HG03066 (cell line): ENCODE data around the gene EBF3.
A peak's percentile ranks its signal among the peaks of the same experiment; 100 is the strongest.

Source experiments
- ATAC-seq: cut with Tn5 transposase; IDR thresholded peaks from one replicate; pipeline ENCODE4 v1.9.1; 2021; ENCODE audit warnings: low read depth; ENCODE audit not compliant: unreplicated experiment

The EBF3 gene

DNA sequence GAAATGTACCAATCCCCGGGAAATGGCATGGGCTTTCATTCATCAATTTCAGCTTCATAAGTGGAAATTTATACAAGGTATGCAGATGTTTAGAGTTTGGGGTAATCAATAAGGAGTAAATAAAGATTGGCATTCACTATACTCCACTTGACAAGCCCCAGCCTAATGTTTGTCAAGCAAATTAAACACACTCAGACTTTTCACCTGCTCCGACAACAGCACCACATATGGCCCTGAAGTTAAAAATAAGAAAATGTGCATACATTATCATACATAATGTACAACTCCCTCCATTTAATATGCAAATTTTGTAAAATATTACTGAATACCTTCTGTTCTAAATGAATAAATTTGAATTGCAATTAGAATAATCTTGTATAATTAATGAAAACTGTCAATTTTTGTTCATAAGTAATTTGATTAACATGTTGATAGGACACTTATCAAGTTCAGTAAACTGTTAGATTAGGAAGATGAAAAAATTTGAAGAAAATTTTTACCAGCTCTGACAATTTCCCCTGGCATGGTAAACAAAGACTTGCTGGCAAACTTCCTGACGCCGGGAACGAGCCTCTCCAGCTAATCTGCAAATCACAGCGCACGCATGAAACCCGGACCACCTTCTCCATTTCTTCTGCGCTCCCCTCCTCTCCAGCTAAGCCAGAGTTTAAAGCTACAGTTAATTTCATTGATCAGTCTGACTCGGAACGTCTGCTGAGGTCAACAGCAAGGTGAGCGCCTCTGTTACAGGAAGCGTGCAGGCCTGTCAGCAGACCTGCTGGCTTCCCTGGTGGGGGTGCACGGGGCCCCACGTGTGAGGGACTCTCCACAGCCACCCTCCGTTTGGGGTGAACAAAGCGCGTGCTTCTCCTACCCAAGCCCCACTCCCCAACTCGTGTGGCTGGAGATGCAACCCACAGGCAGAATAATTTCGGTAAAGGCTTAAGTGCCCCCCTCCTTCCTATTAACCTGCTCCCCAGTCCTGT, 70.7 kb downstream of the EBF3 start:
- no peak for ATAC-seq

DNA sequence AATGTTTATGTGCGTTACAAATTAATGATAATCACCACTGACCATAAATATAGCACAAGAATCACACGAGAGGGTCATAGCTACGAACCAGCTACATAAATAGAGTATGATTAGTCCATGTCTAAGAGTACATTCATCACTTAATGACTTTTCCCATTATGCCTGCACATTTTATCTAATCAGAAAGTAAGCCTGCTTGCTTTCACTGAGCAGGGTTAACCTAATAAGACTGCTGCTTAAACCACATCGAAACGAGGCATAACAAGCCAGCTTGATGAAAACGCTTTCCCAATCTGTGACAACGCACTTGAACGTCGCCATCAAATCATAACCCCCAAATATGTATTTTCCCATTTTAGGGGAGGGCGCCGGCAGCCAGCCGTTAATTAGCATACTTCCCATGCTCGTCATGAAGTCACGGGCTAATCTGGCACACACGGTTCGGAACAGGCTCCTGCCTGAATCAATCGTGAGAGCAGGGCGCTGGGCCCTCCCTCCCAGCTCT, 71.5 kb downstream of the EBF3 start:
- ATAC-seq, result no peak

DNA sequence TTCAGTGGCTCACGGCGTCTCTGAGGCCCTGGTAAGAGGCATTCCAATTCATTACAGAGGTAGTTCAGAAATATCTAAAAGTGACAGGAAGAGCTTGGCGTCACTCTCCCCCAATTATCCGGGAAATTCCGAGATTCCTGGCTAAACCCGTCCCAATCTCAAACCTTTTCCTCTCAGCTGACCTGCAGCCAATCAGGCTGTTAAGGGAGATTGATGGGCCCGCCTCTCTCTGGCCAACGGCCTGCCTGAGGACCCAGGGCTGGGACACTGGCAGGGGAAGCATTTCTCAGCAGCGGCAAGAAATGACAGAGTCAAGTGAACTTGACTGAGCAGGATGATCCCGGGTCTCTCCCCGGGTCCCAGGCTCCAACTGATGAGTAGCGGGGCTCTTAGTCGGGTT, 72.3 kb downstream of the EBF3 start:
- ATAC-seq, result no peak

DNA sequence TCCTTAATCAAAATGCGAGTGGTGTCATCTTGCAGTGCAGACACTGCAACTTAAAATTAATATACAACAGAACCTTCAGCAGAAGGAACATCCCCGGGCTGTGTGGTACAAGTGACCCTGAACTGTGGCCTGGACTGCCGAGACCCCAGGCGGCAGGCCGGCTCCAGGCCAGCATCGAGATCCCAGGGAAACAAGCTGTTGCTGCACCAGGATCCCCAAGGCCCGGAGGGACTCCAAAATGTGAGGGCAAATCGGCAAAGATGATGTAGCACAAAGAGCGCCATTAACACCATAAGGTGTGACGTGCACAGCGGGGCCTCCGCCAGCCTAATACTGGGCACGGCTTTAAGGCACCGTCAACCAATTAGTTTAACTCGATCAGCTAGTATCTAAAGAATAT, 73.9 kb downstream of the EBF3 start:
- ATAC-seq, result no peak

DNA sequence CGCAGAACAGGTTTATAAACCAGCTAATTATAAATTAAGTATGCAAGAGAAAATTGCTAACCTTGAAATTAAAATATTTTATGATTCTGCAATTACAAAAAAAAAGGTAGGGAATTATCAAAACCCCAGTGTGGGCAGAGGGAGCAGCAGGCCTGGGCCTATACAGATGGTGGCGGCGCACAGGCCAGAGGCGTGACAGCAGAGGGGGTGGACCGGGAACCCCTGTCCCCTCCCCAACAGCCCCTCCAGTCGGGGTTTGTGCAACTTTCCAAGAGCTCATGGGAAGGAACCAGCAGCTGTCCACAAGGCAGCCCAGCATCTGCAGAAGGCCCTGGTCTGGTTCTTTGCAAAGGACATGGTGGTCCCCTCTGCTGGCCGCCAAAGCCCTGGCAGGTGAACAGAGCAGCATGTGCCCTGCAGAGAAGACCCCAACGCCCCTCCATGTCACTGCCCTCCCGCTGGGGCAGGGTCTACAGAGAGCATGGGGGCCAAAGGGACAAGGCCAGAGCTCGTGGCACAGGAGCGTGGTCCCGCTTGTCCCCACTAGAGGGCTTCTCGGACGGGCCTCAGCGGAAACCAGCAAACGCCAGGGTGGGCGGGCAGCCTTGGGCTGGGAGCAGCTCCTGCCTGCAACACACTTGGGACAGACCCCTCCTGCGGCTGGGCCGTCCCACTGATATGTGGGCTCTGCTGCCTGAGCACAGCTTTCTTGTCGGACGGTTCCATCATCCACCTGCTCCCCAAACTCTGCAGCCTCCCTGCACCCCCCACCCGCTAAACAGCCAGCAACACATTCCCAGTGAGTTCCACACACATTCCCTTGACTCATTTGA, 75.1 kb downstream of the EBF3 start:
- peak; percentile 66 for ATAC-seq

DNA sequence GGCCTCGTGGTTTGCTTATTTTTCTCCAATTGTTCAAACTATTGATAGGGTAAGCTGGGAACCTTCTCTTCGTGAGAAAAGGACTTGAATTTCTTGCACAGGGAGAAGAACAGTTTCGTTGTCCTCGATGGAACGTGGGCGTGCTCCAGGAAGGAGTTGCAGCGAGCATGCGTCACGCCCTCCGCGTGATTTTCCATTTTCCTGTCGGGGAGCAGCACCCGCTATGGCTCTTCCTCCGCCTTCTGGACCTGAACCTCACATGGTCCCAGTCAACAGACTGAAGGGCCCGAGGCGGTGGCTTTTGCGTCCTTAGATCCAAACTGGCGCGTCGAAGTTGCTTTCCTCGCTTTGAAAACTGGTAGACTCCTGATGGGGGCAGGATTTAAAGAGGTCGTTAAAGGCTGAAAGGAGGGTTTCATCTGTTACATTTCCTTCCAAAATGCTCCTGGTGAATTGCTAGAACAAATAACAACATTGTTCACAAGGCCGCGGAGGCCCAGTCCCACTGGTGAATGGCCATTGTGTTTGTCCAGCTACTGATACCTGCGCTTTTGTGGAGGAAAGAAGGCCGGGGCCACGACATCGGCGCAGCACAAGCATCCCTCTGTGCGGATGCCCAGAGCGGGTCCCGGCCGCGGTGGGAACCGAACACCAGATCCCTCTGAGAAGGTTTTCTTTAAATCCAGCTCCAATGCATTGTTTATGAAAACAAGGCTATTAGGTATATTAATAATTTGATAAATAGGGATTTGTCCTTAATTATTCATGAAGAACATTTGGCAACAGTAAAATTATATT, 75.9 kb downstream of the EBF3 start:
- no peak for ATAC-seq

DNA sequence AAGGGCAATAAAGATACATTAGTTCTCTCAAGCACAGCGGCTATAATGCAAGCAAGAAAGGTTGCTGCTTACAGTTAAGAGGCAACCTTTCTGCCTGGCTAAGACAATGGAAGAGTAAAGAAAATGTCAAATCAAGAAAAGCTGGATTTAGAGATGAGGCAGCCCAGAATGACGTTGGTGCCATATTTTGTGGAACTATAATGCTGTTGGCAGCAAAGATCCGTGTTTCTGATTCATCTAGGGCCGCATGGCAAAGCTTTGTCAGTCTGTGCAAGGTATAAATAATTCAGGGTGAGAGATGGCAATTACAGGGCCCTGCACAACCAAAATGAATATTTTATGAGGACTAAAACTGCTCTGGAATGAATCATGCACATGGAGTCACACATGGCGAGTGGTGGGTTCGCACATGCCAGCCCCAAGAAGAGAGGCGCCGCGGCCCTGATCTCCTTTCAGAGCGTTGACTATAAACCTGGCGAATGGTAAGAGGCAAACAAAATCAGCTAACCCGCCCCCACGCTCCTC, 76.6 kb downstream of the EBF3 start:
- ATAC-seq, result no peak

DNA sequence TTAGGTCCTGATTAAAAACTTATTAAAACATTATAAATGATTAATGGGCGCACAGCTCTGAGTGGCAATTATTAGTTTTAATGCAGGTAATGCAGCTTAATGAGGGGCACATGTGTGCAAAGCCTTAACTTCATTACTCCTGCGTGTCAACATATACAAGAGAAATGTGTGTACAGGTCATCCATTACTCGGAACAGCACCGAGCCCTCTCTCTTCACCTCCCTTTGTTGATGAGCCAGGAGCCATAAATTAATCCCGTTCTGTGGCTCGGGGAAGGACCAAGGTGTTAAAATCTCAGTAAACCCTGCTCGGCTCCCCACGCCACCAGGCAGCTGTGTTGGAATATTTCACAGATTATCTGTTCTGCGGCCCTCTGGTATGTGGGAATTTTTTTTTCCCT, 77.8 kb downstream of the EBF3 start:
- ATAC-seq, result no peak

DNA sequence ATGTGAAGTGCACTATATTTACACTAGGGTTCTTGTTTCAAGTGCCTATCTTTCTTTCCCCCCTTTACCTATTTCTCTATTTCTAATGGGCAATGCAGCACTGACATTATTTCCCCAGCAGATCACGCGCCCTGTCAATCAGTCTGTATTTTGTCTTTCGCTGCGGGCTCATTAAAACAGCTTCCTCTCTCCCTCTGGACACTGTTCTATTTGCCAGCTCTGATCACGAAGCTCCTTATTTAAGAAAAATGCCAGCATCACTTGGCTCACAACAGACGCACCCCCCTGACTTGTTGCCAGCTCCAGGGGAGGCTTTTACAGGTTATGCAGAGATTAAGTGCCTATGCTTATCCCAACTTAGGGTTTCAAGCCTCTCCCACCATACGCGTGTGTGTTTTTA, 78.5 kb downstream of the EBF3 start:
- ATAC-seq, result no peak

DNA sequence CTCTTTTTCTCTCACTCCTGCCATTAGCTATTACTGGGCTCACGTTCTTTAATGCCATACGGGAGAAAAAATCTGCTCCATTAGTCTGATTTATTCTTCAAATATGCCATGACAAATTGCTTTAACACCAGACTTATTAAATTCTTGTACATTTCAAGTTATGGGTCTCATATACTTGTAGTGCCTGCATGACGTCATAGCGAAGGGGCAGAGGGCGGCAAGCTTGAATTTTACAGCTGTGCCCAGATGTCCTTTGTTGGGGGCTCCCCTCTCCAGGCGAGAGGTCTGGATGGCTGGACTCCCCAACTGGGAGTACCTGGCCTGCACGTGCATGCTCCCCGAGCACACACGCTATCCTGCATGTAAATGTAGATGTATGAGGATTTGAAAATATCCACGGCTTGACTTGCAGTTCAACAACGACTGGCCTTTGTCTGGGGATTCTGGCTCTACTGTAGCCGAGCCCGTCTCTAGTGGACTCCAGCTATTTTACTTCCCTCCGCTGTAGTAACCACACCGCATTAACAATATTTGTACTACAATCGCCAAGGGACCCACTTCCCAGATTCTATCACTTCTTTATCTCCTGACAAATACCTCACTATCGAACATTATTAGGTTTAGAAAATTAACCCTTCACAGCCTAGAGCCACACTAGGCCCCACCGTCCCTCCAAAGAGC, 79.5 kb downstream of the EBF3 start:
- no peak for ATAC-seq

DNA sequence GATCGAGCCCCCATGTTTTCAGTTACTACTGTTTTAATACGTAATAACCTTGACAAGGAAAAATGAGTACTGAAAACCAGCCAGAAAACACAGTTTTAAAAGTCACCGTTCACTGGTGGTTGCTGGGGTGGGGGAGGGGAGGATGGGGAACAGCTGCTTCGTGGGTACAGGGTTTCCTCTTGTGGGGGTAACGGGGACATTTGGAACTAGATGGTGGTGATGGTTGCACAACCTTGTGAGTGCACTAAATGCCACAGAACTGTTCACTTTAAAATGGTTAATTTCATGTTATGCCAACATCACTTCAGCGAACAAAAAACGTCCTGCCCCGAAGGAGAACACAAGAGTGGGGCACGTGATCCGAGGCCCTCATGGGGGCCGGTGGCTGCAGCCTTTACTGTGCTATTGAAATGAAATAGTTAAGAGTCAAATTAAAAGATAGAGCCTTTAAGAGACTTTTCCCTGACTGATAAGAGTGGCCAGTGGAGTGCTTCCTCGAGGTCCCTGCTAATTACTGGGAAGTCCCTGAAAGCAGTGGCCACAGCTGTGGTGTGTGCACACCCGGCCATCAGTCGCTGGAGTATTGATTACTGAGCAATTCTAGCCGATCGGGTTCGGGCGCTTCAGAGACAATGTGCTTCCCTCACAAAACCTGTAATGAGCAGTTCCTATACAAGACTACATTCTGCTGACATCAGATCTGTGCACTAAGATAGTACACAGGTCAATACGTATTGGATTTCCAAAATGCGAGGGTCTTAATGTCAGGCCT, 80.3 kb downstream of the EBF3 start:
- ATAC-seq, result no peak

DNA sequence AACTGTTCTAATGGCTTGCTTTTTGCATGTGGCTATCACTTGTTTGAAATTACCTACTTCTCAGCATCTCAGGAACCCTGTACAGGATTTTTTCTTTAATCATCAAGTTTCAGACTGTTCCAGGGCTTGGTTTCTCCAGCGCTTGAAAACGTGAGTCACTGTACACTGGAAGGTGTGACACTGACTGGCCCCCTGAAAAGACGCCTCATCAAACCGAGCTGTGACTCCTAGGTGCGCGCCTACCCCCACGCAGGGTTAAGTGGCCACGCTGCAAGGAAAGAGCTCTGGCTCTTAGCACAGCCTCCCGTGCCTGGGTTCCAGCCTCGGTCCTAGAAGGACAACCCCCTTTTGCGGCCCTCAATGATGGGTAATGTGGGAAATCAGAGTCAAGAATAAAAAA, 81.0 kb downstream of the EBF3 start:
- ATAC-seq, result no peak

DNA sequence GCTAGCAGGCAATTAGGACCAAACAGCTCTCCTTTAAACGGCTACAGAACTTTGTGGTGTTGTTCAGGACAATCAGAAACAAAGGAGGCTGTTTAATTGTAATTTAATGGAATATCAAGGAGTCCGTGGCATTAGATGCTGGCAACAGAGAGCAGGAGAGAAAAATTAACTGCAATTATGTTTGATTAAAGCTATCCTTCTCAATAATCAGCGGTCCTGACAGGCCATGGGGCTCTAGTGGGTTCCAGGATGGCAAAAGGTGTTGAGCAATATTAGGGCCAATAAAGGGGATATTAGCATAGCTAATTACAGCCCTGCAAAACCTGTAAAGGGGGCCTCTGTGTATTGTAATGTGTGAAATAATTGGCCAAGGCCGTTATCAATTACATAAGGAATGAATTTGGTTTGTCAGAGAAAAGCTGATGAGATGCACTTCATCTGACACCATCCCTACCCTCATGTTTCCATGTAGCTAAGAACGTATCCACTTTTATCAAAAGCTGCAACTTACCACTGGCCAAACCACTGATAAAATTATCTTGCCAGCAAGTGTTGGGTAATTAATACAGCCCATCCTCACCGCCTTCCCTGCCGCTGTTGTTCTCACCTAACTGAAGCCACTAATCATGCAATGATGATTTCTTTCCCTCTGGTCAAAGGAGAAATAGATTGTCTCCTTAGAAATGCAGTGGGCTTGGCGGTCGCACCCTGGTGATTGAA, 81.6 kb downstream of the EBF3 start:
- ATAC-seq, result no peak

DNA sequence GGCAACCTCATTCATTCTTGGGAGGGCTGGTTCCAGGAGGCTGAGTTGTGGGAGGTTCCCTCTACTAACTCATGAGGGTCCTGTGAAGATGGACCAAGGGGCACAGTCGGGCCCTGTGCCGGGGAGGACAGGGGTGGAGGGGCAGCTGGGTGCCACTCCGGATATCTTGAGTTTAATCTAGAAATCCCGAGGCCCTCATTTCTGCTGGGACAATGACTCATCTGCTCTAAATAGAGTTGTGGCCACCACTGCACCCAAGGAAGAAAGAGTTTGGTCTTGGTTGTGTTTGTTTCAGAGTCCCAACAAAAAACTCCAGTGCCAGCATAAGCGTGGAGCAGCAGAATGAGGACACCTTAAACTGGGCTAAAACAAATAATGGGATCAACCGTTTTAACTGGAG, 82.4 kb downstream of the EBF3 start:
- ATAC-seq, result no peak

DNA sequence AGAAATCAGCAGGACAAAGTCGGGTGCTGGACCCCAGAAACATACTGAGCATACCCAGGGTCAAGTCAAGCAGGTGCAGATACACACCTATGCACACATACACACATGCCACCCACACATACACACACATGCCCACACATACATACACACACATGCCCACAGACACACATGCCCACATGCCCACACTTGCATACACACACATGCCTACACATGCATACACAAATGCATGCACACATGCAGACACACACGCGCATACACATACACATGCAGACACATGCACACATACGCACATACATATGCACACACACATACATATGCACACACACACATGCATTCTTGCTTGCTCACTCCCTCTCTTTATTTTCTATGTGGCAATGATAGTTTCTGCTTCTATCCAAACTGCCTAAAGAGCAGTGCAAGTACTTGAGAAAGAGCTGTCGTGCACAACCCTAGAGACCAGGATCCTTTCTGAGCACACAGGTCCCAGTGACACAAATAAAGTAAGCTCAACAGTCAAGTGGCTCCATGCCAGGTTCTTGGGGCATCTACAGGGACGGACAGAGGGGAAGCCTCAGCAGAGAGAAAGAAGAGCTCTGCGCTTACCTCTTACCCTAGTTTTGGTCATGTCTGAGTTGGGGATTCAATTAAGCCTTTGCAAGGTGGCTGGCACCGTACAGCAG, 83.7 kb downstream of the EBF3 start:
- no peak for ATAC-seq

DNA sequence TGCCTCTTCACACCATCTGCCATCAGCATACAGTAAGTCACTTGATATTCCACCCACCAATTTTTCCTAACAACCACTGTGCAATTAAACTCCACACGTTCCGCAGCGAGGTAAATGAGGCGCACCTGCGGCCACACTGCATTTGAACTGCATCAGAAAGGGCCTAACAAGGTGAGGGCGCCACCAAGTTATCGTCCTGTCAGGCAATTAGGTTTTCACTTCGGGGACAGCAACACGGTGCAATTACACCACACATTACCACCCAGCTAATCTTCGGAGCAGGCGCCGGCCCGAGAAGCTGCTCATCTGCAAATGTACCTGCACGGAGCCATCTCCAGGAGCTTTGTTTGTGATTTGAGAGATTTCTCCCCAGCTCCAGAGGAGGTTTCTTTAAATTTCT, 84.4 kb downstream of the EBF3 start:
- ATAC-seq, result no peak

DNA sequence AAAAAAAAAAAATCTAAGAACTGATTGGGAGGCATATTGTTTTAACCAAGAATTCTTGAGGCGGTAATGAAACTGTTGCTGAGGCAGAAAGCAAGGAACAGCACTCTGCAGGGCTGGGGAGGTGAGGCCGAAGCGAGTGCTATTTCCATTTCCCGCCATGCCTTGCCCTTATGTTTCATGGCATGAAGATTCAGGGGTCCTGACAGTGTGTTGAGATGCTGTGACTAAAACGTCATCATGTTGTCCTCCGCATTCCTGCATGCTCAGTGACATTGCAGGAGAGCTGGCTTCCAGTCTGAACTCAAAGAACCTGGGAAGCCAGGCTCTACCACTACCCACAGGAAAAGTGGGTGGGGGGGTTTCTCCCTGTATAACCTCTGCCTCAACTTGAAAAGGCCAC, 85.2 kb downstream of the EBF3 start:
- no peak for ATAC-seq
